Endothelial cell (in vitro differentiated cells): ENCODE data around the gene NR2C2. TPM values are rescaled to one million over a fixed set of nuclear protein-coding genes. Genes with fewer than 3 reads are reported as not detected.

ENCODE experiments used
- DNase-seq: peaks from one replicate; pipeline ENCODE4 v3.0.0; 2021; ENCODE audit warnings: low spot score
- H3K27ac Mint-ChIP-seq: one replicate; pipeline ENCODE4 v1.8.0; 2021; ENCODE audit warnings: mixed read lengths, inconsistent platforms; ENCODE audit not compliant: unreplicated experiment
- H3K27me3 Mint-ChIP-seq: one replicate; pipeline ENCODE4 v1.8.0; 2021; ENCODE audit warnings: mild to moderate bottlenecking, moderate library complexity, mixed read lengths, inconsistent platforms; ENCODE audit not compliant: unreplicated experiment
- H3K36me3 Mint-ChIP-seq: one replicate; pipeline ENCODE4 v1.8.0; 2021; ENCODE audit warnings: mild to moderate bottlenecking, low read depth, mixed read lengths, inconsistent platforms; ENCODE audit not compliant: unreplicated experiment
- H3K4me1 Mint-ChIP-seq: one replicate; pipeline ENCODE4 v1.8.0; 2021; ENCODE audit warnings: mild to moderate bottlenecking, mixed read lengths, inconsistent platforms; ENCODE audit not compliant: unreplicated experiment
- H3K4me3 Mint-ChIP-seq: one replicate; pipeline ENCODE4 v1.8.0; 2021; ENCODE audit warnings: mild to moderate bottlenecking, mixed read lengths, inconsistent platforms; ENCODE audit not compliant: unreplicated experiment
- H3K9me3 Mint-ChIP-seq: one replicate; pipeline ENCODE4 v1.8.0; 2021; ENCODE audit warnings: mixed read lengths, inconsistent platforms; ENCODE audit not compliant: unreplicated experiment
- total RNA-seq: library from RNA; stranded (reverse); fragmentation: NEBNext Ultra II Directional; extraction: Animal tissue kit (Norgen Biotek cat#: 25700); gene quantifications from one replicate; pipeline ENCODE4 v1.2.1, GENCODE V29; 2021; ENCODE audit not compliant: unreplicated experiment
- TF ChIP-seq, protein P1 (sequence below): fragments of 200-600 bp; sonication (generic); IDR thresholded peaks from one replicate; pipeline ENCODE4 v1.5.0; 2021; ENCODE audit warnings: antibody characterized with exemption; ENCODE audit not compliant: unreplicated experiment

NR2C2 gene
- total RNA-seq, 1 donor from 2014 or later, result 49.1 TPM

DNA sequence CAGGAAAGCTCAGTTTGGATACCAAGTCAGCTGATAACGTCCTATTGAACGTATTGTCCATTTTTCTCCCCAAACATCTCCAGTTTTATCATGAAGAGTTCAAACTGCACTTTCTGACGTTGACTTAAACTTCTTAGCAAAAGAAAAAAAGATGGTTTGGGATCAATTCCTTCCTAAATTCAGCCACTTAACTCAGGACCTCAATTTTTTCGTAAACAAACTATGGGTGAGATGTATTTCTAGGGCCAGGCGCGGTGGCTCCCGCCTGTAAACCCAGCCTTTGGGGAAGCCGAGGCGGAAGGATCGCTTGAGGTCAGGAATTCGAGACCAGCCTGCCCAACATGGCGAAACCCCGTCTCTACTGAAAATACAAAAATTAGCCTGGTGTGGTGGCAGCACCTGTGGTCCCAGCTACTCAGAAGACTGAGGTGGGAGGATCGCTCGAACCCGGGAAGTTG lies 118.2 kb downstream of the NR2C2 start:
- Mint-ChIP-seq H3K27me3 (peaks cover 14% of the 10 kb centered on the region), H3K27ac (peak overlapping the region; percentile 75), H3K9me3 (no peaks in the 10 kb centered on the region), H3K36me3 (peaks cover 17% of the 10 kb centered on the region), H3K4me1 (peaks cover 22% of the 10 kb centered on the region), H3K4me3 (peak overlapping the region; percentile 95)
- TF ChIP-seq, protein P1, sequence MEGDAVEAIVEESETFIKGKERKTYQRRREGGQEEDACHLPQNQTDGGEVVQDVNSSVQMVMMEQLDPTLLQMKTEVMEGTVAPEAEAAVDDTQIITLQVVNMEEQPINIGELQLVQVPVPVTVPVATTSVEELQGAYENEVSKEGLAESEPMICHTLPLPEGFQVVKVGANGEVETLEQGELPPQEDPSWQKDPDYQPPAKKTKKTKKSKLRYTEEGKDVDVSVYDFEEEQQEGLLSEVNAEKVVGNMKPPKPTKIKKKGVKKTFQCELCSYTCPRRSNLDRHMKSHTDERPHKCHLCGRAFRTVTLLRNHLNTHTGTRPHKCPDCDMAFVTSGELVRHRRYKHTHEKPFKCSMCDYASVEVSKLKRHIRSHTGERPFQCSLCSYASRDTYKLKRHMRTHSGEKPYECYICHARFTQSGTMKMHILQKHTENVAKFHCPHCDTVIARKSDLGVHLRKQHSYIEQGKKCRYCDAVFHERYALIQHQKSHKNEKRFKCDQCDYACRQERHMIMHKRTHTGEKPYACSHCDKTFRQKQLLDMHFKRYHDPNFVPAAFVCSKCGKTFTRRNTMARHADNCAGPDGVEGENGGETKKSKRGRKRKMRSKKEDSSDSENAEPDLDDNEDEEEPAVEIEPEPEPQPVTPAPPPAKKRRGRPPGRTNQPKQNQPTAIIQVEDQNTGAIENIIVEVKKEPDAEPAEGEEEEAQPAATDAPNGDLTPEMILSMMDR, result no peak
- DNase-seq, result no peak

DNA sequence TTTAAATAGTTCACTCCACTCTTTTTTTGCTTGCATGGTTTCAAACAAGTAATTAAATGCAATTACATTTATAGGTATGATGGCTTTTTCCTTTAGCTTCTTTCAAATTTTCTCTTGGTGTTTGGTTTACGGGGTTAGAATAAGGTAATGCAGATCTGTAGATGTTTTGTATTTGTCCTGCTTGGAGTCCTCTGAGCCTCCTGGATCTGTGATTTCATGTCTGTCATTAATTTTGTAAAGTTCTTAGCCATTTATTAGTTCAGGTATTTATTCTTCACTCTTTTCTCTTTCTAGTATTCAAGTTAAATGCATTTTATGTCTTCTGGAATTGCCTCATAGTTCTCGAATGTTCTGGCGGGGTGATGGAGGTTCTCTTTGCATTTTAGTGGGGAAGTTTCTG lies 119.1 kb downstream of the NR2C2 start:
- Mint-ChIP-seq H3K4me3 (peak overlapping the region; percentile 24), H3K27me3 (peaks cover 14% of the 10 kb centered on the region), H3K9me3 (no peaks in the 10 kb centered on the region), H3K4me1 (peaks cover 22% of the 10 kb centered on the region), H3K36me3 (peaks cover 15% of the 10 kb centered on the region), H3K27ac (no peak overlapping the region)
- no peak for DNase-seq
- TF ChIP-seq, protein P1, result no peak

DNA sequence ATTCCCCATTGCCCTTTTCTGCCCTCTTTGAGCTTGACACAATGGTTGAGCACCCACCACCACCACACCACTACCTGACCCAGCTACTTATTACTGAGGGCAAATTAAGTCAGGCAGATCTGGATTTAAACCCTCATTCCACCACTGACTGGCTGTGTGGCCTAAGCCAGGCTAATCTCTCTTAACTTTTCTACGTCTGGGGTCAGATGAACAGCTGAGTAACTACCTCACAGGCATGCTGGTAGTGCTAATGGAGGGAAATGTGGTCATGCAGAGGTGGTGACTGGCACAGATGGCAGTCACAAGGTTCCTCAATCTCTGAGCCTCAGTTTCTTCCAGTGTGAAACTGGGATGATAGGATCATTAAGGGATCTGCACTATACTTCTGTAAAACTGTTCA lies 122.1 kb downstream of the NR2C2 start:
- Mint-ChIP-seq H3K27me3 (peaks cover 12% of the 10 kb centered on the region), H3K4me1 (peaks cover 18% of the 10 kb centered on the region), H3K9me3 (no peaks in the 10 kb centered on the region), H3K4me3 (no peak overlapping the region), H3K36me3 (peaks cover 23% of the 10 kb centered on the region), H3K27ac (no peak overlapping the region)
- TF ChIP-seq, protein P1, result no peak
- no peak for DNase-seq

DNA sequence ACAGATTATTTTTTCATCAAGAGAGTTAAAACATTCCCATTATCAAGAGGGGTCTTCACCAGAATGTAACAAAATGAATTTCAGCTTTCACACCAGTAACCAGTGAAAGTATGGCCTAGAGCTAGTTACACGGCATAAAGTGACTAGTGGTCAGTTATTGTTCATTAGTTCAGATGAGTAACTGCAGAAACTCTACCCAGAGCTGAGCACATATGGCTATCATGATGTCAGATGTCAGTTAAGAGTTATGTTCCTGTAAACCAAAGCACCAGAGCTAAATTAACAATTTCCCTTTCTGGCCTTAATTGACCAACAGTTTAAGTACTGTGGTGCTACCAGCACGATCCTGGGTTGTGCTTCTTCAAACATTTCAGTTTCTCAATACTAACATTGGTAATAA lies 124.3 kb downstream of the NR2C2 start:
- peaks cover 26% of the 10 kb centered on the region for H3K4me1 Mint-ChIP-seq
- no peak for DNase-seq
- H3K27ac Mint-ChIP-seq, result no peak overlapping the region
- peaks cover 36% of the 10 kb centered on the region for H3K36me3 Mint-ChIP-seq
- H3K4me3 Mint-ChIP-seq, result peak overlapping the region; percentile 24
- TF ChIP-seq, protein P1, result no peak
- H3K9me3 Mint-ChIP-seq, result no peaks in the 10 kb centered on the region
- H3K27me3 Mint-ChIP-seq, result peaks cover 6% of the 10 kb centered on the region

DNA sequence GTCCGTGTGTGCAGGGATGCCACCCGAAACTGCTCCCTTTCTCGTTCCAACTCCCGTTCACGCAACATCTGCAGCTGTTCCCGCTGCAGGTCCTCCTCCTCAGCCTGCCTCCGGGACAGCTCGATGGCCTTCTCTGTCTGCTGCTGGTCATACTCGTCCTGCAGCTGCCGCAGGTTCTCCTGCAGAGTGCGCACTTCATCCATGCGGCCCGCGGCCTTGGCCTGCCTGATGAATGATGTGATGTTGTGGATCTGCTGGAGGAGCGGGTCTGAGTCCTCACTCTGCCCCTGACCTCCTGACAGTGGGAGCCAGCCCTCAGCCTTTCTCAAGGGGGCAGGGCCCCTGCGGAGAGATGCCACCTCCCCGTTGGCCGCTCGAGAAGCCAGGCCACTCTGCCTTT lies 127.1 kb downstream of the NR2C2 start:
- H3K4me3 Mint-ChIP-seq, result no peak overlapping the region
- DNase-seq, result no peak

More for the DNA sequence above, 127.1 kb downstream of the NR2C2 start:
- TF ChIP-seq, protein P1, result no peak
- peaks cover 42% of the 10 kb centered on the region for H3K36me3 Mint-ChIP-seq
- no peak overlapping the region for H3K27ac Mint-ChIP-seq
- H3K4me1 Mint-ChIP-seq, result peaks cover 26% of the 10 kb centered on the region
- no peaks in the 10 kb centered on the region for H3K9me3 Mint-ChIP-seq
- H3K27me3 Mint-ChIP-seq, result peaks cover 3% of the 10 kb centered on the region
